ENCODE data around the gene MGAT3.

Gene MGAT3

DNA sequence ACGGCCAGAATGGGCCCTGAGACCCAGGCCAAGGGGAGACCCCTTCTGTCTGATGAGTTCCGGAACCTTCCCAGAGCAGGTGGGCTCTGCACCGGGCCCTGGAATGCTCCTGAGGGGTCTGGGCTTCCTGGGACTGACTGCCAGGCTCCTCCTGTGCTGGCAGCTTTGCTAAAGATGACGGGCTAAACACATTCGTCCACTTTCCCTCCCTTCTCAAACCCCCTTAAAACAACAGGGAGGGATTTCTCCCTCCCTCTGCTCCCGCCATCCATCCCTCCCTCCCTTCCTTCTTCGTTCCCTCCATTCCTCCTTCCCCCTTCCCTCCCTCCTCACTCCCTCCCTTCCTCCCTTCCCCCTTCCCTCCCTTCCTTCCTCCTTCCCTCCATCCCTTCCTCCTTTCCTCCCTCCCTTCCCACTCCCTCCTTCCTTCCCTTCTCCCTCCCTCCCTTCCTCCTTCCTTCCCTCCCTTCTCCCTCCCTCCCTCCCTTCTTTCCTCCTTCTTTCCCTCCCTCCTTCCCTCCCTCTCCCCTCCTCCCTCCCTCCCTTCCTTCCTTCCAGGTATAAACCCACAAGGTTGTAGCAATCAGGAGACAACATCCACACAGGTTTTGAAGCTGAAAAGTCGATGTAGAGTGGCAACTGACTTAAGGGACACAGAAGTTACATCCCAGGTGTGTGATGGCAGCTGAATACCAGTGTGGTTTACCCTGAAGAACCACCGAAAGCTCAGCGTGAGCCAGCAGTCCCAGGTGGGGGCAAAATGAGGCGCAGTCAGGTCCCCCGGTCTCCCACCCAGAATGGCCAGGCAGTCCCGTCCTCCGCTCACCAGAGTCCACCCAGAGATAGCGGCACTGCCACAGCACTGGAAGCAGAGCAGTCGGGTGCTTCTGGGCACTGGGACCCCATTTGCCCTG, 18.8 kb upstream of the MGAT3 start:
- 52% methylated on average over 16 of the region's 16 CpGs for WGBS (ENCODE audit: insufficient coverage)
- Histone ChIP-seq H3K27ac (ENCODE audit: insufficient read depth in 1 of 2, low read depth in 1 of 2, low read length in 2 of 2, poor library complexity in 1 of 2, severe bottlenecking in 2 of 2) (no peak overlapping the region), H3K9me3 (ENCODE audit: control extremely low read depth in 1 of 5, control insufficient read depth in 4 of 5, insufficient read depth in 2 of 5, low read depth in 1 of 5, low read length in 4 of 5) (no peaks in the 10 kb centered on the region), H3K36me3 (ENCODE audit: control insufficient read depth in 4 of 4, insufficient read depth in 4 of 4, low read length in 3 of 4) (peaks cover 0 to 11% (median 5%) of the 10 kb centered on the region in 4 experiments), H3K4me1 (ENCODE audit: control extremely low read depth in 1 of 4, control insufficient read depth in 4 of 4, insufficient read depth in 4 of 4, low read length in 3 of 4) (peaks cover 0 to 35% (median 14%) of the 10 kb centered on the region in 4 experiments), H3K4me3 (ENCODE audit: control insufficient read depth in 1 of 7, extremely low read depth in 1 of 7, insufficient read depth in 4 of 7, low read depth in 2 of 7, low read length in 6 of 7) (peak overlapping the region in 4 of 7 experiments; percentile 23 to 67 (median 50)), H3K27me3 (replicated peaks in 2 of 5; ENCODE audit: control insufficient read depth in 4 of 5, insufficient read depth in 5 of 5, low read length in 4 of 5) (no peaks in the 10 kb centered on the region)
- CTCF ChIA-PET = interaction anchor here (1.0 to 3.5 kb wide), 11 partner anchors 9 to 106 kb away, joined by 3 to 11 read pairs (median 4); no protein-coding TSS in a partner anchor
- POLR2A ChIA-PET = no interaction called here
- no peak for DNase-seq

DNA sequence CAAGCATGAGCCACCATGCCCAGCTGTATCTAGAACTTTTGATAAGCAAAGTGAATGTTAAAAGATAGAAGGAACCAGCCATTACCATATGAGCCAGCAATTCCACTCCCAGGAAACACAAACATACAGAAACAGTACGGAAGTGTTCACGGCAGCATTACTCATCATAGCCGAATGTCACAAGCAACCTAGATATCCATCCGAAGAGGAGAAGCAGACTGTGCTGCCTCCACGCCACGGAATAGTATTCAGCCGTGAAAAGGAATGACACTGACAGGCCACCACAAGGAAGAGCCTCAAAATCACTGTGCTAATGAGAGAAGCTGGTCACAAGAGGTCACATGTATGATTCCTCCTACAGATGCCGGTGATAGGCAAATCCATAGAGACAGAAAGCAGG, 17.6 kb upstream of the MGAT3 start:
- Histone ChIP-seq H3K4me3 (ENCODE audit: control insufficient read depth in 1 of 7, extremely low read depth in 1 of 7, insufficient read depth in 4 of 7, low read depth in 2 of 7, low read length in 6 of 7) (no peak overlapping the region), H3K27ac (ENCODE audit: insufficient read depth in 1 of 2, low read depth in 1 of 2, low read length in 2 of 2, poor library complexity in 1 of 2, severe bottlenecking in 2 of 2) (no peak overlapping the region), H3K4me1 (ENCODE audit: control extremely low read depth in 1 of 4, control insufficient read depth in 4 of 4, insufficient read depth in 4 of 4, low read length in 3 of 4) (peaks cover 0 to 40% (median 14%) of the 10 kb centered on the region in 4 experiments), H3K9me3 (ENCODE audit: control extremely low read depth in 1 of 5, control insufficient read depth in 4 of 5, insufficient read depth in 2 of 5, low read depth in 1 of 5, low read length in 4 of 5) (no peaks in the 10 kb centered on the region), H3K36me3 (ENCODE audit: control insufficient read depth in 4 of 4, insufficient read depth in 4 of 4, low read length in 3 of 4) (peaks cover 0 to 5% (median 1%) of the 10 kb centered on the region in 4 experiments), H3K27me3 (replicated peaks in 2 of 5; ENCODE audit: control insufficient read depth in 4 of 5, insufficient read depth in 5 of 5, low read length in 4 of 5) (no peaks in the 10 kb centered on the region)
- WGBS (ENCODE audit: insufficient coverage) = 86% methylated on average over 8 of the region's 8 CpGs
- peak in 2 of 3 donors; percentile 41 to 53 for DNase-seq
- ChIA-PET POLR2A (no interaction called here), CTCF (interaction anchor here (3.5 kb wide), 1 partner anchor 15 kb away, joined by 11 read pairs; no protein-coding TSS in a partner anchor)

DNA sequence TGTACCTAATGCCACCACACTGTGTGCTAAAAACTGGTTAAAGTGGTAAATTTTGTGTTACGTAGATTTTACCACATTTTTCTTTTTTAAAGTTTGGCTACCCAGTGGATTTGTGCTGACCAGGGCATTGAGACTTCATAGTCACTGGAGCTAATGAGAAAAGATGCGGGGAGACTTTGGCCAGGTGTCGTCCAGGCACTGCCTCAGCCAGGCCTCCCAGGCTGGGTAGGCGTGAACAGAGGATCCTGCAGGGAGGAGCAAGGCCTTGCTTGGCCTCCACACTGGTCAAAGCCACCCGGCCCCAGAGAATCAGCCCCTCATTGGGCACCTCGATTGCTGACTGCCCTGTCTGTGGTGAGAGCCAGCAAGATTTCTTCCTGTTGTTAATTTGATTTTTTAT, 13.4 kb upstream of the MGAT3 start:
- WGBS (ENCODE audit: insufficient coverage) = 95% methylated on average over 6 of the region's 6 CpGs
- POLR2A ChIA-PET = no interaction called here

DNA sequence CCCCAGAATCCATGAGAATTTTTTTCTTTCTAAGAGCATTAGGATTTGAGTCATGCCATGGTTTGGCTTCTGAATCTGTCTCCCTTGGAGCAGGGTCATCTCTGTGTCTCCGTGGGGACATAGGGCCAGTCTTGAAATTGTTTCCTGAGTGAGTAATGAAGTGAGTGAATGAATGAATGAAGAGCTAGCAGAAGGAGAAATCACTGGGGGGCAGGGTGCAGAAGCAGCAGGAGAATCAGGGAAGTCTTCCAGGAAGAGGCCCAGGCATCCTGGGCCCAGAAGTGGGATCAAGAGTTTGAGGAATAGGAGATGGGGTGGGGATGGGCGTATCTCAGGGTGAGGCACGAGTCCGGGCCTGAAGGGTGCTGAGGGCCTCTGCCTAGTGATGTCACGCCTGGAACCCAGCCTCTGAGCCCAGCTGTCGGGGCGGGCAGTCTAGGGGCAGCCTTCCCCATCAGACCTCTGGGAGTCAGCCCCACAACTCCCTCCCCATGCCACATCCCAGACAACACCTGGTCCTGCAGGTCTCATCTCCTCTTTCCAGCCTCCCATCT, 12.5 kb upstream of the MGAT3 start:
- Histone ChIP-seq H3K36me3 (ENCODE audit: control insufficient read depth in 4 of 4, insufficient read depth in 4 of 4, low read length in 3 of 4) (no peaks in the 10 kb centered on the region), H3K27me3 (replicated peaks in 2 of 5; ENCODE audit: control insufficient read depth in 4 of 5, insufficient read depth in 5 of 5, low read length in 4 of 5) (no peaks in the 10 kb centered on the region), H3K9me3 (ENCODE audit: control extremely low read depth in 1 of 5, control insufficient read depth in 4 of 5, insufficient read depth in 2 of 5, low read depth in 1 of 5, low read length in 4 of 5) (no peaks in the 10 kb centered on the region), H3K4me1 (ENCODE audit: control extremely low read depth in 1 of 4, control insufficient read depth in 4 of 4, insufficient read depth in 4 of 4, low read length in 3 of 4) (peaks cover 0 to 62% (median 38%) of the 10 kb centered on the region in 4 experiments), H3K4me3 (ENCODE audit: control insufficient read depth in 1 of 7, extremely low read depth in 1 of 7, insufficient read depth in 4 of 7, low read depth in 2 of 7, low read length in 6 of 7) (no peak overlapping the region), H3K27ac (ENCODE audit: insufficient read depth in 1 of 2, low read depth in 1 of 2, low read length in 2 of 2, poor library complexity in 1 of 2, severe bottlenecking in 2 of 2) (no peak overlapping the region)
- ChIA-PET CTCF (interaction anchor here (1.1 to 1.4 kb wide), 4 partner anchors 8 to 86 kb away, joined by 3 to 6 read pairs (median 4); no protein-coding TSS in a partner anchor), POLR2A (no interaction called here)
- 93% methylated on average over 6 of the region's 7 CpGs for WGBS (ENCODE audit: insufficient coverage)
- no peak for DNase-seq

More for the DNA sequence above, 13.4 kb upstream of the MGAT3 start:
- H3K27ac ChIP-seq (ENCODE audit: insufficient read depth in 1 of 2, low read depth in 1 of 2, low read length in 2 of 2, poor library complexity in 1 of 2, severe bottlenecking in 2 of 2) = no peak overlapping the region
- H3K27me3 ChIP-seq (replicated peaks in 2 of 5; ENCODE audit: control insufficient read depth in 4 of 5, insufficient read depth in 5 of 5, low read length in 4 of 5) = no peaks in the 10 kb centered on the region
- no peaks in the 10 kb centered on the region for H3K36me3 ChIP-seq (ENCODE audit: control insufficient read depth in 4 of 4, insufficient read depth in 4 of 4, low read length in 3 of 4)
- no peak for DNase-seq
- no peaks in the 10 kb centered on the region for H3K9me3 ChIP-seq (ENCODE audit: control extremely low read depth in 1 of 5, control insufficient read depth in 4 of 5, insufficient read depth in 2 of 5, low read depth in 1 of 5, low read length in 4 of 5)
- H3K4me3 ChIP-seq (ENCODE audit: control insufficient read depth in 1 of 7, extremely low read depth in 1 of 7, insufficient read depth in 4 of 7, low read depth in 2 of 7, low read length in 6 of 7) = no peak overlapping the region
- peaks cover 0 to 59% (median 32%) of the 10 kb centered on the region in 4 experiments for H3K4me1 ChIP-seq (ENCODE audit: control extremely low read depth in 1 of 4, control insufficient read depth in 4 of 4, insufficient read depth in 4 of 4, low read length in 3 of 4)
- CTCF ChIA-PET = interaction anchor here (1.1 to 1.3 kb wide), 2 partner anchors 10 to 50 kb away, joined by 3 to 4 read pairs; no protein-coding TSS in a partner anchor

DNA sequence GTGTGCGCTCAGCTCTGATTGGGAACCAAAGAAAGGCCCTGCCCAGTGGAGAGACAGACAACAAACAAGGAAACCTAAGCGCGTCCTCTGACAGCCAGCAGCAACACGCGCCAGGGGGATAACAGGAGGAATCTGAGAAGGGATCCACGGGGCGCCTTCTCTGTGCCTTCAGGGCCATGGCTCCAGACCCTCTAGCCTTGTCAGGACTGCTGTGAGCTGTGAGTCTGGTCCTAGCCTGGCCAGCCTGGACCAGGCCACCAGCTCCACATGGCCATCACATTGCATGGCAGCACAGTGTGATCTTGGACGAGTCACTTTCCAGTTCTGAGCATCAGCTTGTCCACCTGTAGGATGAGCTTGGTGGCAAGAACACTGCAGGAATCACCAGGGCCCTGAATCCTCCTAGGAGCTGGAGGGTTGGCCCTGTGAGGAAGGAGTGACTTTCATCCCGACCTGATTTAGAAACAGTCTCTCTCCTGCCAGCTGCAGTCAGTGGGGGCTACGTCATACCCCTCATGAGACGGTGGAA, 11.8 kb upstream of the MGAT3 start:
- Histone ChIP-seq H3K27ac (ENCODE audit: insufficient read depth in 1 of 2, low read depth in 1 of 2, low read length in 2 of 2, poor library complexity in 1 of 2, severe bottlenecking in 2 of 2) (no peak overlapping the region), H3K36me3 (ENCODE audit: control insufficient read depth in 4 of 4, insufficient read depth in 4 of 4, low read length in 3 of 4) (no peaks in the 10 kb centered on the region), H3K27me3 (replicated peaks in 2 of 5; ENCODE audit: control insufficient read depth in 4 of 5, insufficient read depth in 5 of 5, low read length in 4 of 5) (no peaks in the 10 kb centered on the region), H3K9me3 (ENCODE audit: control extremely low read depth in 1 of 5, control insufficient read depth in 4 of 5, insufficient read depth in 2 of 5, low read depth in 1 of 5, low read length in 4 of 5) (no peaks in the 10 kb centered on the region), H3K4me3 (ENCODE audit: control insufficient read depth in 1 of 7, extremely low read depth in 1 of 7, insufficient read depth in 4 of 7, low read depth in 2 of 7, low read length in 6 of 7) (no peak overlapping the region), H3K4me1 (ENCODE audit: control extremely low read depth in 1 of 4, control insufficient read depth in 4 of 4, insufficient read depth in 4 of 4, low read length in 3 of 4) (peaks cover 0 to 63% (median 42%) of the 10 kb centered on the region in 4 experiments)
- ChIA-PET CTCF (interaction anchor here (1.2 to 1.4 kb wide), 3 partner anchors 9 to 85 kb away, joined by 3 to 6 read pairs (median 3); no protein-coding TSS in a partner anchor), POLR2A (no interaction called here)
- WGBS (ENCODE audit: insufficient coverage) = 93% methylated on average over 8 of the region's 11 CpGs
- DNase-seq = no peak

DNA sequence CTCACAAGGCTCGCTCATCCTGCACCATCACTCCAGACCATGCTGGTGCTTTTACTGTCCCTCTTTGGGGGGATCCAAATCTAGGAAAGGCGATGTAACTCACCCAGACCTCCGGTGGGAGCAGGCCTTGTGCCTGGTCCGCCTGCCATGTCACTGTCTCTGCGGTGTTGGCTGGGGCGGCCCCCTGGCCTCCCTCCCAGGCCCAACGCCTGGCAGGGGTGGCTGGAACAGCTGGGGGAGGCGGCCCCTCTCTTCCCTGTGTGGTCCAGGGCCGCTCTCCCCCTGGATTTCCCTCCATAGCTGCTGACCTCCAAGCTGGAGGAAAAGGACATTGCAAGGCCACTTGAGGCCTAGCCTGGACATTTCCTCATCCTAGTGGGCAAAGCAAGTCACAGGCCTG, 11.1 kb upstream of the MGAT3 start:
- no peak for DNase-seq
- Histone ChIP-seq H3K9me3 (ENCODE audit: control extremely low read depth in 1 of 5, control insufficient read depth in 4 of 5, insufficient read depth in 2 of 5, low read depth in 1 of 5, low read length in 4 of 5) (no peaks in the 10 kb centered on the region), H3K36me3 (ENCODE audit: control insufficient read depth in 4 of 4, insufficient read depth in 4 of 4, low read length in 3 of 4) (no peaks in the 10 kb centered on the region), H3K27me3 (replicated peaks in 2 of 5; ENCODE audit: control insufficient read depth in 4 of 5, insufficient read depth in 5 of 5, low read length in 4 of 5) (no peaks in the 10 kb centered on the region), H3K4me1 (ENCODE audit: control extremely low read depth in 1 of 4, control insufficient read depth in 4 of 4, insufficient read depth in 4 of 4, low read length in 3 of 4) (peaks cover 0 to 70% (median 42%) of the 10 kb centered on the region in 4 experiments), H3K27ac (ENCODE audit: insufficient read depth in 1 of 2, low read depth in 1 of 2, low read length in 2 of 2, poor library complexity in 1 of 2, severe bottlenecking in 2 of 2) (no peak overlapping the region), H3K4me3 (ENCODE audit: control insufficient read depth in 1 of 7, extremely low read depth in 1 of 7, insufficient read depth in 4 of 7, low read depth in 2 of 7, low read length in 6 of 7) (no peak overlapping the region)
- ChIA-PET POLR2A (no interaction called here), CTCF (interaction anchor here (0.9 to 1.4 kb wide), 2 partner anchors 10 to 84 kb away, joined by 3 read pairs; no protein-coding TSS in a partner anchor)
- WGBS (ENCODE audit: insufficient coverage) = 98% methylated on average over 8 of the region's 9 CpGs
